Measurements from ENCODE around the gene FILIP1L.

FILIP1L gene

DNA sequence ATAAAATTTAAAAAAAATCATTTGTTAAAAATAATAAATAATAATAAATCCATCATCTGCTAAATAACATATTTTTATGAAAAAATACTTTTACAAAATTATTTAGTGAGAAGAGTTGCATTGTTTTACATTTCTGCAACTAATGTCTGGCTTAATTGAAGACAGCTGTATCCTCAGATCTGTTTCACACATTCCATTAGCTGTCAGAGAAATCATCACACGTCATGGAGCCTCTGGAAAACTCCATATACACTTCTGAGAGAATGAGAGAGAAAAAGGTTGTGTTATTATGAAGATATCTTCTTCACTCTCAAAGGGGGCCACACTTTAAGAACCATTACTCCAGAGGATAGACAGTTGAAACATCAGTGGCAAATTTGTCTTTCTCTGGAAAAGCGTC is 255.8 kb downstream of the FILIP1L start:
- TF ChIP-seq CEBPB (IDR thresholded peaks at IDR 0.05) (no peak), TEAD4 (IDR thresholded peaks at IDR 0.05) (no peak)

- no peak for TF ChIP-seq TEAD4 (IDR thresholded peaks at IDR 0.05)
- no peak for TF ChIP-seq TCF12 (IDR thresholded peaks at IDR 0.05; ENCODE audit: low read depth)
- no peak for TF ChIP-seq YY1 (IDR thresholded peaks at IDR 0.05; ENCODE audit: low read depth)
These were observed 257.0 kb downstream of the FILIP1L start for GRCh38 chr3:99857278-99857677.

GRCh38 chr3:99856437-99857220 is 257.7 kb downstream of the FILIP1L start:
- TF ChIP-seq EGR1 (IDR thresholded peaks at IDR 0.05): no peak
- no peak for TF ChIP-seq CEBPB (IDR thresholded peaks at IDR 0.05)
- TF ChIP-seq NFIC (IDR thresholded peaks at IDR 0.05): no peak
- TF ChIP-seq CREB1 (IDR thresholded peaks at IDR 0.05; ENCODE audit: low read depth): no peak
- no peak for TF ChIP-seq TEAD4 (IDR thresholded peaks at IDR 0.05)
- TF ChIP-seq EP300 (IDR thresholded peaks at IDR 0.05; ENCODE audit: borderline replicate concordance): no peak
- no peak for TF ChIP-seq MAX (IDR thresholded peaks at IDR 0.05)

GRCh38 chr3:99855900-99856299 is 258.4 kb downstream of the FILIP1L start:
- TF ChIP-seq TAF1 (IDR thresholded peaks at IDR 0.05; ENCODE audit: low read depth): no peak
- TF ChIP-seq, protein P1, sequence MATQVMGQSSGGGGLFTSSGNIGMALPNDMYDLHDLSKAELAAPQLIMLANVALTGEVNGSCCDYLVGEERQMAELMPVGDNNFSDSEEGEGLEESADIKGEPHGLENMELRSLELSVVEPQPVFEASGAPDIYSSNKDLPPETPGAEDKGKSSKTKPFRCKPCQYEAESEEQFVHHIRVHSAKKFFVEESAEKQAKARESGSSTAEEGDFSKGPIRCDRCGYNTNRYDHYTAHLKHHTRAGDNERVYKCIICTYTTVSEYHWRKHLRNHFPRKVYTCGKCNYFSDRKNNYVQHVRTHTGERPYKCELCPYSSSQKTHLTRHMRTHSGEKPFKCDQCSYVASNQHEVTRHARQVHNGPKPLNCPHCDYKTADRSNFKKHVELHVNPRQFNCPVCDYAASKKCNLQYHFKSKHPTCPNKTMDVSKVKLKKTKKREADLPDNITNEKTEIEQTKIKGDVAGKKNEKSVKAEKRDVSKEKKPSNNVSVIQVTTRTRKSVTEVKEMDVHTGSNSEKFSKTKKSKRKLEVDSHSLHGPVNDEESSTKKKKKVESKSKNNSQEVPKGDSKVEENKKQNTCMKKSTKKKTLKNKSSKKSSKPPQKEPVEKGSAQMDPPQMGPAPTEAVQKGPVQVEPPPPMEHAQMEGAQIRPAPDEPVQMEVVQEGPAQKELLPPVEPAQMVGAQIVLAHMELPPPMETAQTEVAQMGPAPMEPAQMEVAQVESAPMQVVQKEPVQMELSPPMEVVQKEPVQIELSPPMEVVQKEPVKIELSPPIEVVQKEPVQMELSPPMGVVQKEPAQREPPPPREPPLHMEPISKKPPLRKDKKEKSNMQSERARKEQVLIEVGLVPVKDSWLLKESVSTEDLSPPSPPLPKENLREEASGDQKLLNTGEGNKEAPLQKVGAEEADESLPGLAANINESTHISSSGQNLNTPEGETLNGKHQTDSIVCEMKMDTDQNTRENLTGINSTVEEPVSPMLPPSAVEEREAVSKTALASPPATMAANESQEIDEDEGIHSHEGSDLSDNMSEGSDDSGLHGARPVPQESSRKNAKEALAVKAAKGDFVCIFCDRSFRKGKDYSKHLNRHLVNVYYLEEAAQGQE (IDR thresholded peaks at IDR 0.05; ENCODE audit: low read depth): no peak

DNA sequence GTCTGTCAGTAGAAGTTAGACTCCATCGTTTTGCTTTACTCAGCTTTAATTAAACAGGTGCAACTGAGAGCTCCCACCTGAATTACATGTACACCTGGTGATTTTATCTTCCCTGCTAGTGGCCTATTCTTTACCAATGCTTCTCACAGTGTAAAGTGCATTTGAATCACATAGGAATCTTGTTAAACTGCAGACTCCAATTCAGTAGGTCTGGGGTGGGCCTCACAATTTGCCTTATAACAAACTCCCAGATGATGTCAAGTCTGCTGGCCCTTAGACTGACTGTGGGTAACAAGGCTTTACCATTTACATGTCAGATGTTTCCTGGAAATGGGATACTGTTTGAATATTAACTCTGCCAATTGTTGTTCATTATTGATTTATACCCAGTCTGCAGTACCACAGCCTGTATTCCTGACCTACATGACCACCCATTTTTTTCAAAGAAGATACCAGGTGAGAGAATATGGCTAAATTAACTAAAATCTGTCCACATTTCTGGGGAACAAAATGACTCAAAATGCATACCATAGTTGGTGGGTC is 259.5 kb downstream of the FILIP1L start:
- TF ChIP-seq TCF12 (IDR thresholded peaks at IDR 0.05; ENCODE audit: low read depth) (no peak), NFIC (IDR thresholded peaks at IDR 0.05) (no peak), USF1 (IDR thresholded peaks at IDR 0.05) (no peak), EP300 (IDR thresholded peaks at IDR 0.05; ENCODE audit: borderline replicate concordance) (no peak)
- TF ChIP-seq, protein P1 (IDR thresholded peaks at IDR 0.05; ENCODE audit: low read depth): no peak

- TF ChIP-seq, protein P1 (IDR thresholded peaks at IDR 0.05; ENCODE audit: low read depth): no peak
- TF ChIP-seq TAF1 (IDR thresholded peaks at IDR 0.05; ENCODE audit: low read depth) (no peak), ZBTB7A (IDR thresholded peaks at IDR 0.05; ENCODE audit: low read depth) (no peak), YY1 (IDR thresholded peaks at IDR 0.05; ENCODE audit: low read depth) (no peak), CEBPB (IDR thresholded peaks at IDR 0.05) (no peak), MAX (IDR thresholded peaks at IDR 0.05) (no peak), NFIC (IDR thresholded peaks at IDR 0.05) (no peak), CREB1 (IDR thresholded peaks at IDR 0.05; ENCODE audit: low read depth) (no peak), FOXM1 (IDR thresholded peaks at IDR 0.05; ENCODE audit: borderline replicate concordance, low read depth) (no peak)
These were observed 261.4 kb downstream of the FILIP1L start for GRCh38 chr3:99852851-99853250.
